ENCODE measurements around the gene NOTCH1. TPM values are rescaled to one million over a fixed set of nuclear protein-coding genes. Genes with fewer than 3 reads are reported as not detected.

Gene NOTCH1
- total RNA-seq, 1 donor from 2014 or later: 67.4 TPM

DNA sequence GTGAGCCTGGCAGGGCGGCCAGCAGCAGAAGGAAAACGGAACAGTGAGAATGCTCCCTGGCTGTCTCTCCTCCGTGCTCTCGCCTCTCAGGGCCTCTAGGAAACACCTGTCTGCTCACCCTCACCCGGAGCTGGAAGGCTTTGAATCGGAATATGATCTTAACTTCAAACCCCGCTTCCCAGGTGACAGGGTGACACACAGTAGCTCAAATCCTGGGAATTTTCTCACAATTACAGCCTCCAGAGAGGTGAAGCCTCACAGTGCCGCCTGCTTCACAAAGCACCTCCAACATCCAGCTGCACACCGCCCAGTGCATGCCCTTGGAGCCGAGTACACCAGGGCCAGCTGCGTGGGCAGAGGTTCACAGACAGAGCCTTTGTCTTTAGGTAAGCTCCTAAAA, 75.5 kb downstream of the NOTCH1 start:
- intact Hi-C loops (cut with micrococcal nuclease): no loop called here

GRCh38 chr9:136467766-136468165, 78.1 kb downstream of the NOTCH1 start:
- intact Hi-C loops (cut with micrococcal nuclease): no loop called here

DNA sequence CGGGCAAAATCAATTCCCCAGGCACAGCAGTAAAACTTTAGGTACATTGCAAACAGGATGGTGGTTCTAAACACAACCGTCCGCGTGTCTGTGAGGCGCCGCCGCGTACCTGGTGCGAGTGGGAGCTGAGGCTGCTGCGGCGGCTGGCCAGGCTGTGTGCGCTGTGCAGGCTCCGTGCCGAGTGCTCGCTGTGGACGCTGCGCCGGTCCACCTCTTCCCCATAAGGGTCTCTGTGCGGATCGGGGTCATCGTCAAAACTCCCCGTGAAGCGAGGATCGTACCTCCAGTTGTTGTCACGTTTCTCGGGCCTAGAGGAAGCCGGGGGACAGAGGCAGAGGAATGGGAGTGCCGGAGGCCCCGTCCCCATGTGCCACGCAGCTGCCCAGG, 79.7 kb downstream of the NOTCH1 start:
- intact Hi-C loops (cut with micrococcal nuclease): no loop called here

- intact Hi-C loops (cut with micrococcal nuclease): no loop called here
Measured at GRCh38 chr9:136465500-136466154, 80.2 kb downstream of the NOTCH1 start.

DNA sequence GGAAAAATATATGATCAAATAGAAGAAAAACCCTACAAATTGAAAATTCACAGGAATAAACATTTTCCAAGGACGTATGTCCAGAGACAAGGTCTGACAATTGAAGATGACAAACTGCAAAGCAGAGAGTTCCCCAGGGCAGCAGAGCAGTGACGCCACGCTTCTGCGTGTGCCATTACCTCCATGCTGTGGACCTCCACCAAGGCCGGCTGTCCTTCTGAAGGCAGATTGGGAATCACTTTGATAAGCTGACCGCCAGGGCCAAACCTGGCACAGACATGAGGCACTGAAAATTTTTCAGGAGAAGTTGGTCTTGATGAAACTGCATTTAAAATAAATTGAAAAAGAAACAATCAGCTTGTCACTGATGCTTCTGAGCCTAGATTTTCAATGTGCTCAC, 81.6 kb downstream of the NOTCH1 start:
- intact Hi-C loops (cut with micrococcal nuclease): no loop called here

DNA sequence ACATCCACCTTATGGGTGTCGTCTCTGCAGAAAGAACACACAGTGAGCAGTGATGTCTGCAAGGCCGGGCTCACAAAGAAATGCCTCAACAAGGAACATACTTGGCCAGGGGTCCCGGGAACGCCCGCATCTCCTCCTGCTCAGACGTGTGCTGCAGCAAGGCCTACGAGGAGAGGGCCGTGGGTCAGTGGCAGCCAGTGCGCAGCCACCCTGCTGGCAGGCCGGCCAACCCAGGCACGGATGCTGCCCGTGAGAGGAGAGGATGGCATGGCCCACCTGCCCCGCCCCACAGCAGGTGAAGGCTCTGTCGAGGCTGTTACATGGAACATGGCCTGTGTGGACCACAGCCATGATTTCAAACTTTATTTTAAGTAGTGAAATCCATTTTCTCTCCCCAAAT, 82.3 kb downstream of the NOTCH1 start:
- intact Hi-C loops (cut with micrococcal nuclease): no loop called here

- intact Hi-C loops (cut with micrococcal nuclease): no loop called here
Measured at GRCh38 chr9:136462664-136463063, 83.2 kb downstream of the NOTCH1 start.

GRCh38 chr9:136460772-136461325, 85.0 kb downstream of the NOTCH1 start:
- intact Hi-C loops (cut with micrococcal nuclease): no loop called here

GRCh38 chr9:136459425-136459824, 86.4 kb downstream of the NOTCH1 start:
- intact Hi-C loops (cut with micrococcal nuclease): no loop called here

DNA sequence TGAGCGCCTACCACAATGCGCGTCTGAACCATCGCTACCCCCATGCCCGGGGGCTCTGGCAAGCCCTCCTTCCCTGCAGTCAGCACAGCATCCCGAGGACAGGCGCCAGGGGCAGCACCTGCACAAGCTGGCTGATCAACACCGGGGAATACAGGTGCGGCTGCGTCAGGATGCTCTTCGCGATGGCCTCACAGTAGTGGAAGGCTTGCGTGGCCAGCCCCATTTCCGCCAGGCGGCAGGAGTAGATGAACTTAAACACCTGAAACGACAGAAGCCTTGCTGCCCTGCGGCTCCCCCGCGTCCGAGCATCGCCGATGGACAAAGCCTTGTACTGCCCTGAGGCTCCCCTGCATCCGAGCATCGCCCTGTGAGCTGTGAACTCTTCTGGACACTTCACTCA, 88.5 kb downstream of the NOTCH1 start:
- intact Hi-C loops (cut with micrococcal nuclease): no loop called here

DNA sequence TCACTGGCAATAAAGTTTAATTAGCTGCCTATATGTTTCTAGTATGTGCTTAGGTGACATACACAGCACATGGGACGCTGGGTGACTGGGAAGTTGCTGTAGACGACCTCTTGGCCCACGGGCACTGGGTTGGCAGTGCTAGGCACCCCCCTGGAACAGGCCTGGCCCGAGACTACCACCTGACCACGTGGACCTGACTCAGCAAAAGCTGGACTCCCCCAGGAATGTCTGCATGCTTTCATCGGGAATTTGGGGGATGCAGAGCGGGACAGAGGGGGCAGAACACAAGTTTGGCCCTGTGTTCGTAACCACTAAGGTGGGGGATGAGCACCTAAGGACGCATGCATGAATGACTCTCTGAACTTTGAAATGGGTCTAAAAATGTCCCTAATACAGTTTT, 89.6 kb downstream of the NOTCH1 start:
- intact Hi-C loops (cut with micrococcal nuclease): no loop called here

DNA sequence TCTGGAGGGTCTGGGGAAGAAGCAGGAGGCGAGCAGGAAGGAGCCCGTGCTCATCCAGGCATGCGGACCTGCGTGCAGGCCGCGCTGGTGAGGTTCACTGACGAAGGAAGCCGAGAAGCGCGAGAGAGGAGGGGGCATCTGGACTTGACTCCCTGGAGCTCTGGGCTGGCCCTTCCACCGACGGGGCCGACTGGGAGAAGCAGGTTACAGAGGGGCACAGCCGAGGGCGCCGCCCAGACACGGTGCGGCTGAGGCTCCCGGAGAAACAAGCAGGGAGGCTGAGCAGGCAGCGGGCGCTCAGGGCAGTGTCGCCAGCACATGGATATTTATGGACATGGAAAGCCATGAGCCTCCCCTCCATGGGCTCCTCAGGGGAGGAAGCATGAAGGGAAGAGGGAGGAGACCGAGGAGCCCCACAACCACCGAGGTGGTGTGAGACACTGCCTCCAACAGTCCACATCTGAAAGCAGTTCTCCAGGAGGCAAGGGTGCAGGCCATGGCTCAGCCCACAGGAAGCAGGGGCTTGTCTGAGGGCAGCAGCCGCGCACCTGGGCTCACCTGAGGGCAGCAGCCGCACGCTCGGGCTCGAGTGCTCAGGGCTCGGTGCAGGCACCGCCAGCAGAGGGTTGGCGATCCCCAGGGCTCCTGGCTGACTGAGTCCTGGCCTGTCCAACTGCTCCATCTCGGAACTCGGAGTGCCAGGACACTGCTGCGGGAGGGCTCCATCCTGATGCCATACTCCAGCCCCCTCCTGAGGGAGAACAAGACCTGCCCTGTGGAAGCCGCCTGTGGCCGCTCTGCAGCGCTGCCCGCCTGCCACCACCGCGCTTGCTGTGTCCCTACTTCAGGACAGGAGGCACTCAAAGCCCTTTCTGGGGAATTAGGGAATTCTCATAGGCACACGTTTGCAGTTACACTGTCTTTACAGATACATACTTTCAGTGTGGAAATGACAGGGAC, 90.5 kb downstream of the NOTCH1 start:
- intact Hi-C loops (cut with micrococcal nuclease): no loop called here

DNA sequence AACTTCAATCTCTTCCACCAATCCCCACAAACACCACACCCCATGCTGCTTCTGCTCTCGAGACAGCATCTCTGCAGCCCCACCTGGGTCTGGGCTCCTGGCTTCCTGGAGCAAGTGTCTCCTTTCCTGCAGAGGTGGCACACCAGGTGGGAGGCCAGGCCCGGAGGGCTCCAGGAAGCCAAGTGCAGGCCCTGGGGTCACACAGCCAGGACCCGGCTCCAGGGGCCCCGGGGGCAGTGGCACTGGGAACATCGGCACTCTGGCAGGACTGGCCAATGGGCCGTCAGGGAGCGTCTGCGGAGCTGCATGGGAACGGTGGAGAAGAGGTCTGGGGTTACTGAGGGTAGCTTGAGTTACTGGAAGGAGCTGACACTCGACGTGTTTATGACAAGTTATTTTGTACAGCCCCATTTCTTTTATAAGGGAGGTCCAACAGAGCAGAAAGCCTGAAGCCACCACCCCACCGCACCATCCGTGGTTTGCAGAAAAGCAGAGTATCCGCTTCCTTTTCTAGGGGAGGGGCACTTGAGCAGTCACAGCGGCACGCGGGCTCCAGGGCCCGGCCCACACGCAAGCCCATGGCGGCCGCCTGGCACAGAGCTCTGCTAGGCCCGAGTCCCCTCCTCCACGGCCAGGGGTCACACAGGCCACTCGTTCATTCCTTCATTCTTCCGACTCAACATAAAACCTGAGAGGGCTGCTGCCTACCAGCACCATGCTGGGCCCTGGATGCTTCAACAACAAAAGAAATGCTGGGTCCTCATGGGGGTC, 91.6 kb downstream of the NOTCH1 start:
- intact Hi-C loops (cut with micrococcal nuclease): no loop called here

- intact Hi-C loops (cut with micrococcal nuclease): no loop called here
Measured at GRCh38 chr9:136453326-136453725, 92.5 kb downstream of the NOTCH1 start.

DNA sequence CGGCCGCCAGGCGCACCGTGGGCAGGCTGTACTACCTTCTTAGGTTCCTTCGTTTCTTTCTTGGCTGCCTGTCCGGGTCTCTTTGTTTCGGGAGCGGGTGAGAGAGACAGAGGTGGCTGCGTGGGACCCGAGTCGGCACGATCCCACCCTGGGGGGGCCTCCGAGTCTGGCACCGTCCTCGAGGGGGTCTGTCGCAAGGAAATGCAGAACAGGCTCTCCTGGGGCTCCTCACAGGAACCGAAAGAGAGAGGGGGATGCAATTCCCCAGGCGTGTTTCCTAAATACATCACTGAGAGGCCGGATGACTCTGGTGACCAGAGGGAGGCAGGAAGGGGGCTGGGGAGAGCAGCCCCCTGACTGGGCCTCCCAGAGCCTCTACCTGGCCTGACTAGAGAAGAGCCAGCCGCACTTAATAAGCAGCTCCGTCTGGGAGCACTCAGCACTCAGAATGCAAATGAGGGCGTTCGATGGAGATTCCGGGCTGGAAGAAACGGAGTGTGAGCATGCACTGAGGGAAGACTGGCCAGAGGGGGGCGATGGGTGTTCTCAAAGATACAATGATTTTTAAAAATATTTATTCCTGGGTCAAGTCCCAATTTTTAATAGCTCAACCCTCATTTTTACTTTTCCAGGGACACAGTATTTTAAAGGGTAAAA, 94.5 kb downstream of the NOTCH1 start:
- intact Hi-C loops (cut with micrococcal nuclease): no loop called here

DNA sequence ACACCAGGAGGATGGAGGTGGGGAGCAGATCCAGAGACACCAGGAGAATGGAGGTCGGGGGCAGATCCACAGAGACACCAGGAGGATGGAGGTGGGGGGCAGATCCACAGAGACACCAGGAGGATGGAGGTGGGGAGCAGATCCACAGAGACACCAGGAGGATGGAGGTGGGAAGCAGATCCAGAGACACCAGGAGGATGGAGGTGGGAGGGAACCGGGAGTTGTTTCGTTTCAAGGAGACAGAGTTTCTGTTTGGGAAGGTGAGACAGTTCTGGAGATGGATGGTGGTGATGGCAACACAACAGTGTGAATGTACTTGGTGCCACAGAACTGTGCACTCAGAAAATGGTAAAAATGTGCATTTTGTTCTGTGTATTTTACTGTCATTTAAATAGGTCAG, 97.2 kb downstream of the NOTCH1 start:
- intact Hi-C loops (cut with micrococcal nuclease): no loop called here

DNA sequence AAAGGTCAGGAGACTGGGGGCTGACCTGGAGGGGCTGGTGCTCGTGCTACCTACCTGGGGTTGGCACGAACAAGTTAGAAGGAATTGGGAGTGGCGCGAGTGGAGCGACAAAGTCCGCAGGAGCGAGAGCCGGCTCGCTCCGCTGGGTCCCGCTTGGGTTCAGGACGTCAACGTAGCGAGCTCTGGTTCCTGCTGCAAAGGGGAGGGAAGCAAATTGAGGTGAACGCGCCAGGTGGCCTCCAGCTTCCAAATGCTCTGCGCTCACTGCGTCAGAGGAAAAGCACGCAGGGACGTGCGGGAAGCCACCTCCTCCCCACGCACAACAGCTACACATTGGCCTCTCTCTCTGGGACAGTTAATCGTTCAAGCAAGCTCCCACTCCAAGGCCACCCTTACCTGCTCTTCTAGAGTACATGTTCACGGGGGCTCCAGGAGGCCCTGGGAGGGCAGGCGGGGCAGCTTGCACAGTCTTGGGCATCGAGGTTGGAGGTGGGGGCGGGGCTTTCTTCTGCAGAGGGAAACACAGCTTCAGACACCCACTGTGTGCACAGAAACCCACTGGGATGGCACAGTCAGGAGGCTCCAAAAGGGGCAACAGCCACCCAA, 98.6 kb downstream of the NOTCH1 start:
- intact Hi-C loops (cut with micrococcal nuclease): no loop called here

DNA sequence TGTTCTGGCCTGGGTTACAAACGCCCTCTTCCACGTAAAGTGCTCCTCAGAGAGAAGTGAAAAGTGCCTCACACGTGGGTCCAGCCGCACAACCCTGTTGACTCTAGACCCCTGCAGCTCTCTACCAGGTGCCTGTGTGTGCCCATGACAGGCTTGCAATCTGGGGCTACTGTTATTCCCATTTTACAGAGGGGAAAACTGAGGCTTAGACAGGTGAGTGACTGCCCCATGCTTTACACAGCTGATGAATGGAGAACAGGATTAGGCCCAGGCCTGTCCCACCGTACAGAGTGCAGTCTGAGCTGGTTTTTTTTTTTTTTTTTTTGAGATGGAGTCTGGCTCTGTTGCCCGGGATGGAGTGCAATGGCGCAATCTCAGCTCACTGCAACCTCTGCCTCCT, 100.0 kb downstream of the NOTCH1 start:
- intact Hi-C loops (cut with micrococcal nuclease): no loop called here
